Measurements from ENCODE around the gene GABBR2.

GABBR2 gene

GRCh38 chr9:98708103-98708932, 417 bp downstream of the GABBR2 start:
- DNase-seq (ENCODE audit: low read depth): no peak
- no peak for TF ChIP-seq CTCF (conservative IDR thresholded peaks at IDR 0.05; ENCODE audit: low read depth, low read length)
- peak overlapping the region; percentile 28 for H3K4me3 ChIP-seq (ENCODE audit: low read depth, low read length)

GRCh38 chr9:98707166-98708102, 1.3 kb downstream of the GABBR2 start:
- TF ChIP-seq CTCF (conservative IDR thresholded peaks at IDR 0.05; ENCODE audit: low read depth, low read length): peak; percentile 79
- peak overlapping the region; percentile 17 for H3K4me3 ChIP-seq (ENCODE audit: low read depth, low read length)
- DNase-seq (ENCODE audit: low read depth): peak; percentile 80

DNA sequence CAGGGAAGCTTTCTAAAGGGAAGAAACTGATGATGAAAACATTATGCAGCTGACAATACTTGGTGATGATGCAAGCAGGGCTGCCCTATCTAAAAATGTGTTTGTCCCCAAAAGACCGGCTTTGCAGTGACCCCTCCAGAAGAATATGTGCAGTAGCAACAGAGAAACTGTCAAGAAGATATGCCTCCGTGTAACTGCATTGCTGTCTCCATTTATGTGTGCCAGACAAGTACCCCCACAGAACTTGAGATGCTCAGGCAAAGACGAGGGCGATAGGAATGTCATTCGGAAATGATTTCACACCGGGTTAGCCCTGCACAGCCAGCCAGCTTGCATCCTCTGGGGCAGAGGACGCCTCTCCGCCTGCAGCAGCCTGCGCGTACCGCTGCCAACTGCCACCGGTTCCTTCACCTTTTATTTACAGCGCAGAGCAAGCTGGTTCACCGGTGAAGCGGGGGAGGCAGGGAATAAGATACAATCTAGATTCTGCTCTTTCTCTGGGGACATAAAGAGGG, 2.0 kb downstream of the GABBR2 start:
- DNase-seq (ENCODE audit: low read depth): peak; percentile 8
- TF ChIP-seq CTCF (conservative IDR thresholded peaks at IDR 0.05; ENCODE audit: low read depth, low read length): no peak
- no peak overlapping the region for H3K4me3 ChIP-seq (ENCODE audit: low read depth, low read length)

- no peak overlapping the region for H3K4me3 ChIP-seq (ENCODE audit: low read depth, low read length)
- DNase-seq (ENCODE audit: low read depth): no peak
Measured at GRCh38 chr9:98702835-98703380, 5.8 kb downstream of the GABBR2 start.

DNA sequence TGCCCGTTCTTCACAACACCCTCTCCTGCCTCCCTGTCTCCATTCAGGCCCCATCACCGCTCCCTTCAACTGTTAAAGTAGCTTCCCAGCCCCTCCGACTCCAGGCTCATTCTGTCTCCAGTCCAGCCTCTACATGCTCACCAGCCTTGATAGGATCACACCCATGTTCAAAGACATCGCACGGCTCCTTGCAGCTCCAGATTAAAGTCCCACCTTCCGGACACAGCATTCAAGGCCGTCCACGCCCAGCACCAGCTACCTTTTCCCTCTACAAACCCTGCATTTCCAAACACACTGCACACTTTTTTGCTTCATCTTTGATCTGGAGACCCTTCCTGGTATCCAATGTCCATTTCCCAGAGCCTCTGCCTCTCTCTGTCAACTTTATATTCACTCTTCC, 6.4 kb downstream of the GABBR2 start:
- DNase-seq (ENCODE audit: low read depth): no peak
- H3K4me3 ChIP-seq (ENCODE audit: low read depth, low read length): no peak overlapping the region
- TF ChIP-seq CTCF (conservative IDR thresholded peaks at IDR 0.05; ENCODE audit: low read depth, low read length): no peak

More at GRCh38 chr9:98702835-98703380, 5.8 kb downstream of the GABBR2 start:
- TF ChIP-seq CTCF (conservative IDR thresholded peaks at IDR 0.05; ENCODE audit: low read depth, low read length): no peak

- TF ChIP-seq CTCF (conservative IDR thresholded peaks at IDR 0.05; ENCODE audit: low read depth, low read length): no peak
- DNase-seq (ENCODE audit: low read depth): no peak
- no peak overlapping the region for H3K4me3 ChIP-seq (ENCODE audit: low read depth, low read length)
Measured at GRCh38 chr9:98701576-98701975, 7.2 kb downstream of the GABBR2 start.
